Calu3 (cell line): ENCODE results near the gene PRND. TPM values are rescaled to one million over a fixed set of nuclear protein-coding genes. Genes with fewer than 3 reads are reported as not detected.
"Not testable (repeated sequence)": the region's sequence is repeated elsewhere in the genome, so short reads cannot be mapped to it uniquely, and the experiment has no call there.

Source experiments
- BruUV-seq: library from RNA; stranded (reverse); fragments of 400-500 nt; replicated peaks from 2 replicates; lab custom pipeline; 2021; lab: Mats Ljungman, UMichigan
- CTCF ChIA-PET: fragments of 300-600 bp; sonication (Branson Sonifier 250); formaldehyde crosslinking; loops from one replicate; lab custom pipeline; 2022; ENCODE audit warnings: antibody characterized with exemption; lab: Charles Lee
- DNase-seq: peaks from one replicate; pipeline ENCODE4 v3.0.0; 2022
- H3K27ac Mint-ChIP-seq: one replicate; pipeline ENCODE4 v1.8.0; 2022; ENCODE audit warnings: mixed read lengths; ENCODE audit not compliant: unreplicated experiment
- H3K27me3 Mint-ChIP-seq: one replicate; pipeline ENCODE4 v1.8.0; 2022; ENCODE audit warnings: mixed read lengths; ENCODE audit not compliant: unreplicated experiment
- H3K36me3 Mint-ChIP-seq: one replicate; pipeline ENCODE4 v1.8.0; 2022; ENCODE audit warnings: mild to moderate bottlenecking, moderate library complexity, mixed read lengths; ENCODE audit not compliant: insufficient read depth, unreplicated experiment
- H3K4me1 Mint-ChIP-seq: one replicate; pipeline ENCODE4 v1.8.0; 2022; ENCODE audit warnings: mild to moderate bottlenecking, low read depth, mixed read lengths; ENCODE audit not compliant: unreplicated experiment
- H3K4me3 Mint-ChIP-seq: one replicate; pipeline ENCODE4 v1.8.0; 2022; ENCODE audit warnings: mild to moderate bottlenecking, low read depth, moderate library complexity, mixed read lengths; ENCODE audit not compliant: unreplicated experiment
- H3K9me3 Mint-ChIP-seq: one replicate; pipeline ENCODE4 v1.8.0; 2022; ENCODE audit warnings: low read depth, mixed read lengths; ENCODE audit not compliant: unreplicated experiment
- intact Hi-C: fragments of 100-400 bp; cut with micrococcal nuclease; formaldehyde crosslinking; loops from one replicate; pipeline ENCODE4 v1.10.0; 2022; ENCODE audit not compliant: unreplicated experiment
- total RNA-seq: library from RNA; stranded (reverse); gene quantifications from 2 replicates; pipeline ENCODE4 v1.2.3, GENCODE V29; 2022
- TF ChIP-seq, protein P1 (sequence below): fragments of 200-600 bp; IDR thresholded peaks from one replicate; pipeline ENCODE4 v1.8.0; 2022; ENCODE audit warnings: antibody characterized with exemption; ENCODE audit not compliant: unreplicated experiment

PRND gene
- total RNA-seq, 1 experiment from 2014 or later: not detected

DNA sequence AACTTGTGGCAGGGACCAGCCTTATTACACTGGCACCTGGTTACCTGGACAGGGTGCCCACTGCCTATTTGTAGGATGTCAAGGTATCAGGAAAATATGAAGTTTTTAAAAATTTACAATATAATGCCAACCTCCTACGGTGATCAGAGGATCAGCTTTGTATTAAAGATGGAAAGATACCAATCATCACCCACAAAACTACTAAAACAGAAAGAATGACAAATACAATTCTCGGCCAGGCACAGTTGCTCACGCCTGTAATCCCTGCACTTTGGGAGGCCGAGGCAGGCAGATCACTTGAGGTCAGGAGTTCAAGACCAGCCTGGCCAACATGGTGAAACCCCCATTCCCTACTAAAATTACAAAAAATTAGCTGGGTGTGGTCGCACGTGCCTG lies 18.4 kb upstream of the PRND start:
- H3K4me1 Mint-ChIP-seq: peaks cover 6% of the 10 kb centered on the region
- no peaks in the 10 kb centered on the region for H3K27me3 Mint-ChIP-seq
- H3K4me3 Mint-ChIP-seq: no peak overlapping the region
- CTCF ChIA-PET: no interaction called here
- BruUV-seq: no TSS peak
- no peaks in the 10 kb centered on the region for H3K9me3 Mint-ChIP-seq
- no peaks in the 10 kb centered on the region for H3K36me3 Mint-ChIP-seq
- TF ChIP-seq, protein P1, sequence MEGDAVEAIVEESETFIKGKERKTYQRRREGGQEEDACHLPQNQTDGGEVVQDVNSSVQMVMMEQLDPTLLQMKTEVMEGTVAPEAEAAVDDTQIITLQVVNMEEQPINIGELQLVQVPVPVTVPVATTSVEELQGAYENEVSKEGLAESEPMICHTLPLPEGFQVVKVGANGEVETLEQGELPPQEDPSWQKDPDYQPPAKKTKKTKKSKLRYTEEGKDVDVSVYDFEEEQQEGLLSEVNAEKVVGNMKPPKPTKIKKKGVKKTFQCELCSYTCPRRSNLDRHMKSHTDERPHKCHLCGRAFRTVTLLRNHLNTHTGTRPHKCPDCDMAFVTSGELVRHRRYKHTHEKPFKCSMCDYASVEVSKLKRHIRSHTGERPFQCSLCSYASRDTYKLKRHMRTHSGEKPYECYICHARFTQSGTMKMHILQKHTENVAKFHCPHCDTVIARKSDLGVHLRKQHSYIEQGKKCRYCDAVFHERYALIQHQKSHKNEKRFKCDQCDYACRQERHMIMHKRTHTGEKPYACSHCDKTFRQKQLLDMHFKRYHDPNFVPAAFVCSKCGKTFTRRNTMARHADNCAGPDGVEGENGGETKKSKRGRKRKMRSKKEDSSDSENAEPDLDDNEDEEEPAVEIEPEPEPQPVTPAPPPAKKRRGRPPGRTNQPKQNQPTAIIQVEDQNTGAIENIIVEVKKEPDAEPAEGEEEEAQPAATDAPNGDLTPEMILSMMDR: no peak
- intact Hi-C loops: no loop called here
- H3K27ac Mint-ChIP-seq: no peak overlapping the region
- no peak for DNase-seq

DNA sequence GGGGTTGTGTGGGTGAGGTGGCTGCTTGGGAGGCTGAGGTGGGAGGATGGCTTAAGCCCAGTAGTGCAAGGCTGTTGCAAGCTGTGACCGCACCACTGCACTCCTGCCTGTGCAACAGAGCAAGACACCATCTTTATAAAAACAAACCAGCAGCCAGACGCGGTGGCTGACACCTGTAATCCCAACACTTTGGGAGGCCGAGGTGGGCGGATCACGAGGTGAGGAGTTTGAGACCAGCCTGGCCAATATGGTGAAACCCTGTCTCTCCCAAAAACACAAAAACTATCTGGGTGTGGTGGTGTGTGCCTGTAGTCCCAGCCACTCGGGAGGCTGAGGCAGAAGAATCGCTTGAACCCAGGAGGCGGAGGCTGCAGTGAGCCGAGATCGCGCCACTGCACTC lies 14.8 kb upstream of the PRND start:
- H3K9me3 Mint-ChIP-seq, H3K27me3 Mint-ChIP-seq, H3K27ac Mint-ChIP-seq, DNase-seq, BruUV-seq, CTCF ChIA-PET, H3K4me3 Mint-ChIP-seq, H3K4me1 Mint-ChIP-seq, H3K36me3 Mint-ChIP-seq, intact Hi-C loops: not testable (repeated sequence)

DNA sequence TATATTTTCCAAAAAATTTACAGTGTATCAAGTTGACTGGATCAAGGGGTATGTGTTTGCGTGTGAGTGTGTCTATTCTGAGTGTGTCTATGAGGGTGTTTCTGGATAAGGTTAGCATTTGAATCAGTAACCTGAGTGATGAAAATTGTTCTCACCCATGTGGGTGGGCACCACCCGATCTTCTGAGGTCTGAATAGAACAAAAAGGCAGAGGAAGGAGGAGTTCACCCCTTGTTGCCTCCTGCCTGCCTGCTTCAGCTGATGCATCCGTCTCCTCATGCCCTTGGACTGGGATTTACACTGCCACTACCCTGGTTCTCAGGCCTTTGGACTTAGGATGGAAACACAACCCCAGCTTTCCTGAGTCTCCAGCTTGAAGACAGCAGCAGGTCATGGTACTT lies 13.7 kb upstream of the PRND start:
- Mint-ChIP-seq H3K36me3 (no peaks in the 10 kb centered on the region), H3K4me1 (peaks cover 6% of the 10 kb centered on the region), H3K4me3 (no peak overlapping the region), H3K27me3 (peaks cover 3% of the 10 kb centered on the region), H3K9me3 (no peaks in the 10 kb centered on the region), H3K27ac (no peak overlapping the region)
- CTCF ChIA-PET: no interaction called here
- BruUV-seq: no TSS peak
- no peak for DNase-seq
- TF ChIP-seq, protein P1: no peak
- intact Hi-C loops: no loop called here

DNA sequence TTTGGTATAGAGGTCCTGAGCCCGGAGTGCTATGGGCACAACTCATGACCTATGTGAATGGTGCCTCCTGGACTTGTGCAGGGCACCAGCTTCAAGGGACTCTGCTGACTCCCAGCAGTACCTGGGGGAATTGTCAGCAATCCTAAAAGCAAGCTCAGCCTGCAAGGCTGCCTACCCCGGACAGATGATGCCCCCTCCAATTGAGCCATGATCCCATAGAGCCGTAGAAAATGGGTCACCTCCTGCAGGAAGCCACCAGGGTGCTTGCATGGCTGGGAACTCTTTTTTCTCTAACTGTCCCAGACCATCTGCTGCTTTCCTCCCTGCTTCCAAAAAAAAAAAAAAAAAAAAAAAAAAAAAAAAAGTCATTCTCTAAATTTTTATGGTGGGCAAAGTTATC lies 12.9 kb upstream of the PRND start:
- no peaks in the 10 kb centered on the region for H3K36me3 Mint-ChIP-seq
- H3K27ac Mint-ChIP-seq: no peak overlapping the region
- intact Hi-C loops: no loop called here
- no TSS peak for BruUV-seq
- H3K27me3 Mint-ChIP-seq: peaks cover 11% of the 10 kb centered on the region
- H3K9me3 Mint-ChIP-seq: no peaks in the 10 kb centered on the region
- H3K4me1 Mint-ChIP-seq: peaks cover 14% of the 10 kb centered on the region
- no peak overlapping the region for H3K4me3 Mint-ChIP-seq
- TF ChIP-seq, protein P1: no peak
- no peak for DNase-seq
- CTCF ChIA-PET: interaction anchor here (0.7 kb wide), 2 partner anchors 13 to 699 kb away, joined by 5 to 6 read pairs; no protein-coding TSS in a partner anchor

DNA sequence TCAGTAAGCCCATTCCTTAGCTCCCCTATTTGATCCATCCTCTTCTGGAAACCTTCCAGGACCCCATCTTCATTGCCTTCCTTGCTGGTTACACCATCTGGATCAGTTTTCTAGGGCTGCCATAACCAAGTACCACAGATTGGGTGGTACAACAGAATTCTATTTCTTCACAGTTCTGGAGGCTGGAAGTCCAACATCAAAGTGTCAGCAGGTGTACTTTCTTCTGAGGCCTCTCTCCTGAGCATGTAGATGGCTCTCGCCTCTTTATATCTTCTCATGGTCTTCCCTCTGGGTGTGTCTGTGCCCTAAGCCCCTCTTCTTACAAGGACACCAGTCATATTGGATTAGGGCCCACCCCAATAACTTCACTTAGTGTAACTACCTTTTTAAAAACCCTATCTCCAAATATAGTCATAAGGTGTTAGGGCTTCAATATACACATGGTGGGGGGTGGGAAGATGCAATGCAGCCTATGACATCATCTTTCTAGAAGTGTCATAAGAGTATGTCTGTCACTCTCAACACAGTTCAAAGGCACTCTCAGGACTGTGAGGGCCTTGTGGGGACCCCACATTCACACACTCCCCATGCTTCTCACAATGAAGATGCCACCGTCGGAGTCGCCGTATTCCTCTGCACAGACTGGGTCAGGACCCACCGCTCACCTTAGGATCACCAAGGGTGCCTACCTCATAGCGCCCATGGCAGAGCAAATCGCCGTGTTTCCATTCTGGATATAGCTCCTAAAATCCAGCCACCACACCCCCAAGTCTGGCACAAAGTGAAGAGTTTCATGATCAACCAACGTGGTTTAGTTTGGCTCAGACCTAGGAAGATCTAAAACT lies 12.2 kb upstream of the PRND start:
- Mint-ChIP-seq H3K27me3 (peaks cover 17% of the 10 kb centered on the region), H3K4me1 (peaks cover 10% of the 10 kb centered on the region), H3K36me3 (no peaks in the 10 kb centered on the region), H3K9me3 (no peaks in the 10 kb centered on the region), H3K4me3 (no peak overlapping the region), H3K27ac (no peak overlapping the region)
- intact Hi-C loops: no loop called here
- no TSS peak for BruUV-seq
- TF ChIP-seq, protein P1: no peak
- no peak for DNase-seq
- CTCF ChIA-PET: interaction anchor here (0.7 kb wide), 1 partner anchor 14 kb away, joined by 5 read pairs; no protein-coding TSS in a partner anchor
